NCI-H748 treated with DMSO at 0.1 percent for 48 hours (cell line): ENCODE measurements around the gene FIGN.

Source experiments
- DNase-seq: peaks from one replicate; lab custom pipeline; 2025; lab: John Stamatoyannopoulos, UW

Gene FIGN

DNA sequence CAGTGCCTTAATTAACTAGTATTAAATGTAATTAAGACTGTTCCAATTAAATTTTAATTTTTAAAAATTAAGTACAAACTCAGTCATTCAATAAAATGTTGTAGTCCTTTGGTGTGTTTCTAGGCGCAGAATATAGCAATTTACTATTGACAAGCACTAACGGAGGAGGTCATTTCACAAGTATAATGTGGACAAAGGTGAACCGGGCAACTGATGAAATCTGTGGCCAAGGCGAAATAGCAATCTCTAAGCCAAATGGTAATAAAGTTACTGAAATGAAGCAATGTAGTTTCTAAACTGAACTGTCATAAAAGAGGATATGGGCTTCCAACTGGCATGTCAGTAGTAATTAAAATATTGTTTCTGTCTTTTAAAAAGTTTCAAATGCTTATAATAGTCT, 27.5 kb downstream of the FIGN start:
- no peak for DNase-seq

DNA sequence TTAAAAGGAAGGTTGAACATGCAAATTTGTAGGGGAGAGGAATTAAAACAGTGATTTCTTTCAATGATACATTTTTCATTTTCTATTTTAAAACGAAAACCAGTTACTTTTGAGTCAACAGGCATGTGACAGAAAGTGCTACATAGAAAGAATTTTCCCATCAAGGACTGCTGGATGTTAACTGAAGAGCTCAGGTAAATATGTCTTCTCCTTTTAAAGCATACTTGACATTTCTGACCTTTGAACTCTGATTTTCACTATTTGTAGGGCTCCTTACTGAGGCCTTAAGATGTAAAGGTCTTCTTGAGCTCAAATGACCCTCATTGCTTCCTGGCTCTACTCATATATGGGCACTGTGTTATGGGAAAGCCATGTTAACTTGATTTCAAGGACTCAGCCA, 32.4 kb downstream of the FIGN start:
- DNase-seq, result no peak

DNA sequence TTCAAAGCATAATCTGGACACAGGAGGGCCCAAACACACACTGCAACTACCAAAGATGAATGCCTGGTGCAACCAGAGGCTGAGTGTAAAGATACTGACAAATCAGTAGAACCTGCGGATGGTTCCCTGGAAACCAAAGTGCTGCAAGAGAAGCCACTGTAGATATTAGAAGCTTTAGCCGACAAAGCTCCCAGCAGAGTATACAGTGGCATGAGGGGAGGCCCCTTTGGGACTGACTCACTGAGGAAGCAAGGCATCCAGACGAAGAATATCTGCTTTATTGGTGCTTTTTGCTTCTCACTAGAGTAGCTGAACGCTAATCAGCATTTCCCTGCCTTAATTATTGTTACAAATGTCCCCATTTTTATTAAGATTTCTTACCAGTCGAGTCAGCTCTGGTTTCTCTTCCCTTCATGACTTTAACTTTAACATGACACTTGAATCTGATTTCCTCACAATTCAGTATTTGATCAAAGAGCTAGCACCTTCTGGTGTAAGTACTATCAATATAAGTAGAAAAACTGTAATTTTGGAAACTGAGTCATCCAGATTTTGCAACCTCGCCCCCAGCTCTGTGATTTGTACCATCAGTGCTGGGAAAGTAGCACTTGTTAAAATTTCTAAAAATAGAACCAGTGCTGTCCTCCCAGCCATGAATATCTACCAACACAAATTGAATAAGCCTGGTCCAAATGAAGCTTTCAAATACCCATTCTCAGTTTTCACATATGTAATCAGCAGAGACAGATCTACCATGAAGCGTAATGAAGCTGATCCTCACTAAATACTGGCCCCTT, 34.2 kb downstream of the FIGN start:
- no peak for DNase-seq

GRCh38 chr2:163698857-163699256, 37.0 kb downstream of the FIGN start:
- no peak for DNase-seq

- DNase-seq, result no peak
Observed at GRCh38 chr2:163697846-163698637, 37.8 kb downstream of the FIGN start.

- DNase-seq, result no peak
Observed at GRCh38 chr2:163697429-163697828, 38.4 kb downstream of the FIGN start.

DNA sequence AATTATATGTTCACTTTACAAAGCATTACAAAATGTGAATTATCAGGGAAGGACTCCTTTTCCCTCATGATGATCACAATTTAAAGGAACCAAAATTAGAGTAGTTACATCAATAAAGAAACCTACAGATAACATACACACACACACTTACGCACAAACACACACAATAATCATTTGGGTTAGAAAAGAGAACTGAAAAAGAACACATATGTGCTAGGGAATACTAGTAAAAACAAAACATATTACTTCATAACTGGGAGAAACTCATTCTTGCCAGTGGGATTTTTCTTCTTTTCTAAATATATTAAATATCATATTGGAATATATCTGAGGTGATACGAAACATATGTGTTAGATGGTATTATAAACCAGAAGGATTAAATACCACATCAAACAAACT, 42.3 kb downstream of the FIGN start:
- DNase-seq, result no peak

DNA sequence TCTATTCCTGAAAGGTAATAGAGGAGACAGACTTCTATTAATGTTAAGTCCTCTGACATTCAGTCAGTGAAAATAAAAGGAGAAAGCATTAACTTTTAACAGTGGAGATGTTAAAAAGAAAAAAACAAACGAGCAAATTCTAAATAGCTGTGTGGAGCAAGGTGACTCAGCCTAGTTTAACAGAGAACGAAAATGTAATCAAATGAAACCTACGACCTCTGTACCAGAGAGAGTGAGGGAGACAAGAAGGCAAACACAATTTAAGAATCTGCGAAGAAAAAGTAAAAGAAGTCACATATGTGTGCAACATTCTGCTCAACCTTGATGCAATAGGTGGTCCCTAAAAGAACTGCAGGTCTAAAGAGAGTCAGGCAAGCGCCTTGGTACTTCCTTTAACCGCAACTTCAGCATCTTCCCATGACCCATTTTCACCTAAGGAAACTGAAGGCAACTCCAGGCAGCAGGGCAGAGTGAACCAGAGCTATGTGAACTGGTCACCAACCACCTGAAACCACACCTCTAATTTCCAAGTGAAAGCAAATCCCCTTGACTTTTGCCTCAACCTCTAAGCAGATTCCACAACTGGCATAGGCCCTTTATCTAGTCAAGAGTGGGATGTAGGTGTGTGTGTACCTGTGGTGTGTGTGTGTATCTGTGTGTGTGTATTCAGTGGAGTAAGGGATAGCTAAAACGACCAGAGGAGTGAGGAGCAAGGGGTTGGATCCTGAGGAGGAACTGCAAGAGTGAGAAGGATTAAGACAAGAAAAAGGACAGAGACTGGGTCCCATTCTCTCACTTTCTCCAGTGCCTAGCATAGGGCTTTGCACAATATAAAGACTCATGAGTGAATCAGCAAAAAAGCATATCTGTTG, 43.0 kb downstream of the FIGN start:
- no peak for DNase-seq

- no peak for DNase-seq
Observed at GRCh38 chr2:163692081-163692480, 43.7 kb downstream of the FIGN start.

DNA sequence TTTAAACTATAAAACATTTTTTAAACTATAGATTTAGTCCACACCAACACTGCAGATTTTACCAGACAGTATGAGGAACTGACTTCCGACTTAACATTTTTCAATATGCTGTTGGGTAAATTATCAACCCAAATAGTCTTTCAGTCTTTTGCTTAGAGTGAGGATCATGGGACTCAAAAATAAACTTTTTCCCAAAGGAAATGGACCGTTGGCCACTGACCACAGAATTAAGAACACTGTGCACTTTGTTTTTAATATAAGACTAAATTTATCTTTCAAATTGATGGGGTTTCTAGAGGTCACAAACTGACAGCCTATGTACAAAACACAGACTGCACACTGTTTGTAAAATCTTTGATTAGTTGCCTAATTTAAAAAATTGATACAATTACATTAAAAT, 44.9 kb downstream of the FIGN start:
- DNase-seq, result no peak

- DNase-seq, result no peak
Observed at GRCh38 chr2:163687217-163687616, 48.6 kb downstream of the FIGN start.

- DNase-seq, result no peak
Observed at GRCh38 chr2:163686289-163686688, 49.5 kb downstream of the FIGN start.

DNA sequence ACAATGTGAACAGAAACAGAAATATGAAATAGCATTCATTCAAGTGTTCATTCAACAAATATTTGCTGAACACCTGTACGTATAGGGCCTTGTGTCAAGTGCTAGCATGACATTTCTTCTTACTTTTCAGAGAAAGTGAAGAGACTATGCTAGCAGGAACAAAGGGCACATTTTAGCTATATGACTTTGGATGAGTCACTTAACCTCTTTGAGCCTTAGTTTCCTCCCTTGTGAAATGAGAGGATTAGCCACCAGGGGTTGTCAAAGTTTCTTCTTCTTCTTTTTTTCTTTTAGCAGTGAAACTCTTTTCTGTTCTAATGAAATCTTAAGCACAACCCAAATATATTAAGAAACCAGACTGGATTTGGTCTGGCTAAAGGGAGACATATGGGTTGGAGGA, 53.1 kb downstream of the FIGN start:
- DNase-seq, result no peak

DNA sequence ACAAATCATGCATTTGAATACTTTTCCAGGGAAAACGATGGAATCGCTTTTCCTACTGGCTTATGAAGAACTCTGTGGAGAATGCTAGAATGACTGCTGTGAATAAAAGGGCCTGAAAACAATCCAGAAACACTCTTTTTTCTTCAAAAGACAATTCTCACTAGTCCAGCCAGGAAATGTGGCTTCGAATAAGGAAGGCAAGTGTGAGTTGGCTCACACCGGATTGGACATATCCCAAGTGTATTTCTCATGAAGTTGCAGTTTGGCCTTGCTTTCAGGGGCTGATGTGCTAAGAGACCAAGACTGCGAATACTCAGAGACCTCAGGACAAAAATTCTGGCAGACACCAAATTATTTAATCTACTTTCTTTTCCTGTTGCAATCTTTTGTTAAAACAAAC, 54.1 kb downstream of the FIGN start:
- no peak for DNase-seq

DNA sequence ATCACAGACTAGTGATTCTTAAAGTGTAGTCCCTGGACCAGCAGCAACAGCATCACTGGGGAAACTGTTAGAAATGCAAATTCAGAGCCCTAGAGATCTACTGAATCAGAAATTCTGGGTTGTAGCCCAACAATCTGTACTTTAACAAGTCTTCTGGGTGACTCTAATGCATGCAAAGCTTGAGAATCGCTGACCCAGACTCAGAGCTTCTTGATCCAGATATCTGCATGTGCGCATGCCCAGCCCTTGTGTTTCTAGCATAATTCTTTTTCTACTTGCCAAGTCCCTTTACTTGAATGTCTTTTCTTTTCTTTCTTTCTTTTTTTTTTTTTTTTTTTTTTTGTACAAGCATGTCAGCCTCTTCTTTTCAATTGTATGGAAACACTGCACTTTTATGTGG, 60.4 kb downstream of the FIGN start:
- no peak for DNase-seq

- no peak for DNase-seq
Observed at GRCh38 chr2:163673522-163673921, 62.3 kb downstream of the FIGN start.

DNA sequence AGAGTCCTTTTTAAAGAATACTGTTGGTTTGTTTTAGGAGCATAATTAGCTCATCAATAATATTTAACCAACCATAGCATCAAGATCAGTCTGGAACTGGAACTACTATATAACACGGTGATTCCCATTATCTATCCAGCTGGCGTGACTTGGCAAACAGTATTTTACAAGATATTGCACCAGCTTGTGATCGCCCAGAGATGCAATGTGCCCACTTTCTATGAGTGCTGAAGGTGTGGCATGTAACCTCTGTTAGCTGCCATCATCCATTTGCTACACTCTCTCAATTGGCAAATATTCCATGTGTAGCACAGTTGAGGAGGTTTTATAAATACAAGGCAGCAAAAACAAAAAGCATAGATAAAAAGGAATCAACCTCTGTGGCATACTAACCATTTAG, 64.9 kb downstream of the FIGN start:
- DNase-seq, result peak; percentile 86

DNA sequence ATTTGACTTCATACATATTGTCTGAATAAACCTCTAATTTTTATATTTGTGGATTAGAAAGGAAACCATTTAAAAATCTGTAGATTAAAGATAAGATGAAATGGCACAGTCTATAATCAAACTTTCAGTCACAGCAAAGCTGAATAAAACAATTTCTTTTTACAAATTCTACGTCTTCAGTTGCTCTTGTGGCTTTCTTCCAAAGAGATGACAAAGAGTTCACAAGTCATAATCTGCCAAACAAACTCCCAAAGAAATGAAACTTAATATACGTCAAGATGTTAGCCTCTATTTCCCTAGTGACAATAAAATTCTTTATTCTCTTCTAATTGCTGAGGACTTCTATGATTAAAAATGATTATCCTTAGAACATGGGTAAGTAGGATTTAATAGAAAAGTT, 66.3 kb downstream of the FIGN start:
- no peak for DNase-seq

- DNase-seq, result no peak
Observed at GRCh38 chr2:163667064-163667887, 68.5 kb downstream of the FIGN start.

DNA sequence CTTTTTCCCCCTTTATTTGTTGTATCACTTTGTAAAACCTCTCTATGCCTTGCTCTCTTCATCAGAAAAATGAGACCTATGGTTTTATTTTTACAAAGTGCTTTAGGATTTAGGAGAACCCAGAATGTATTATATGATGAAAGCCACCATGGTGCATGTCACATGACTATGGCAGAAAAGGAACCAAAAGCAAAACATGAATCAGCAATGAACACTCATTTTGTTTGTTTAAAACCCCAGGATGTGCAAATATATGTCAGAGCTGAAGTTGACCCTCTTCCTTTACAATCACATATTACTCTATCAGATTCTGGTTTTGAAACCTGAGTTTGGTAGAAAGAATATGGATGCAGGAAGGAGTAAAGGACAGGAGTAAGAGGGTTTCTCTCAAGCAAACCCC, 70.0 kb downstream of the FIGN start:
- no peak for DNase-seq

GRCh38 chr2:163665051-163665450, 70.8 kb downstream of the FIGN start:
- no peak for DNase-seq

- DNase-seq, result no peak
Observed at GRCh38 chr2:163664610-163665009, 71.2 kb downstream of the FIGN start.
